MM.1S (cell line): ENCODE results near the gene PDGFRB.
A peak's percentile ranks its signal among the peaks of the same experiment; 100 is the strongest.

Experiments
- DNase-seq: peaks from one replicate; pipeline ENCODE4 v3.0.0-alpha.2; 2015
- H2AFZ ChIP-seq: fragments of 300-600 bp; sonication (generic); 2 replicates; pipeline ENCODE4 v1.6.0; 2016; ENCODE audit warnings: antibody characterized with exemption, low read length
- H3F3A ChIP-seq: fragments of 300-600 bp; sonication (generic); 2 replicates; pipeline ENCODE4 v1.6.1; 2016; ENCODE audit warnings: mild to moderate bottlenecking, antibody characterized with exemption, low read length, moderate library complexity, mixed read lengths; ENCODE audit not compliant: insufficient read depth
- H3K27ac ChIP-seq: fragments of 300-600 bp; sonication (generic); 2 replicates; pipeline ENCODE4 v1.5.1; 2016; ENCODE audit warnings: mild to moderate bottlenecking, low read length
- H3K27me3 ChIP-seq: fragments of 300-600 bp; sonication (generic); replicated peaks from 2 replicates; pipeline ENCODE4 v1.6.0; 2016; ENCODE audit warnings: low read length; ENCODE audit not compliant: insufficient read depth
- H3K36me3 ChIP-seq: fragments of 300-600 bp; sonication (generic); replicated peaks from 2 replicates; pipeline ENCODE4 v1.6.1; 2016; ENCODE audit warnings: mild to moderate bottlenecking, low read length, mixed read lengths; ENCODE audit not compliant: insufficient read depth
- H3K4me1 ChIP-seq: fragments of 300-600 bp; sonication (generic); 2 replicates; pipeline ENCODE4 v1.6.1; 2016; ENCODE audit warnings: low read length, mixed read lengths
- H3K4me2 ChIP-seq: fragments of 300-600 bp; sonication (generic); 2 replicates; pipeline ENCODE4 v1.6.0; 2016; ENCODE audit warnings: low read depth, low read length
- H3K4me3 ChIP-seq: fragments of 300-600 bp; sonication (generic); 2 replicates; pipeline ENCODE4 v1.5.1; 2016; ENCODE audit warnings: low read length, mixed read lengths
- H3K79me2 ChIP-seq: fragments of 300-600 bp; sonication (generic); 2 replicates; pipeline ENCODE4 v1.6.1; 2016; ENCODE audit warnings: mixed run types, low read length, mixed read lengths
- H3K9ac ChIP-seq: fragments of 300-600 bp; sonication (generic); 2 replicates; pipeline ENCODE4 v1.6.1; 2016; ENCODE audit warnings: low read length, mixed read lengths
- H3K9me2 ChIP-seq: fragments of 300-600 bp; sonication (generic); replicated peaks from 2 replicates; pipeline ENCODE4 v1.6.1; 2016; ENCODE audit warnings: mild to moderate bottlenecking, low read length, mixed read lengths; ENCODE audit not compliant: insufficient read depth
- H3K9me3 ChIP-seq: fragments of 300-600 bp; sonication (generic); replicated peaks from 2 replicates; pipeline ENCODE4 v1.6.1; 2016; ENCODE audit warnings: mild to moderate bottlenecking, low read length, mixed read lengths; ENCODE audit not compliant: insufficient read depth
- H4K20me1 ChIP-seq: fragments of 300-600 bp; sonication (generic); 2 replicates; pipeline ENCODE4 v1.6.1; 2016; ENCODE audit warnings: mild to moderate bottlenecking, low read length, moderate library complexity, mixed read lengths; ENCODE audit not compliant: insufficient read depth
- CTCF ChIP-seq: fragments of 300-600 bp; sonication (generic); IDR thresholded peaks from 2 replicates; pipeline ENCODE4 v1.5.1; 2016; ENCODE audit warnings: antibody characterized with exemption, low read length, mixed read lengths
- EZH2 ChIP-seq: fragments of 300-600 bp; sonication (generic); optimal IDR thresholded peaks from 2 replicates; pipeline ENCODE3; 2017; ENCODE audit warnings: low read depth, mild to moderate bottlenecking, antibody characterized with exemption, low read length, mixed read lengths
- EZH2phosphoT487 ChIP-seq: fragments of 300-600 bp; sonication (generic); IDR thresholded peaks from 2 replicates; pipeline ENCODE4 v1.6.1; 2018; ENCODE audit warnings: antibody characterized with exemption, low read length

The PDGFRB gene

GRCh38 chr5:150155258-150156026 is at the start of gene PDGFRB:
Gene PDGFRB, minus strand, starts transcription at chr5:150155845. Its CDS starts 18,798 bp downstream, at chr5:150137047.
- H3K27ac ChIP-seq: no peak within 1 kb of the TSS
- H3K4me1 ChIP-seq: no peaks in the 10 kb centered on the region
- DNase-seq: peak; percentile 24
- H4K20me1 ChIP-seq: no peaks in the 10 kb centered on the region
- peak within 1 kb of the TSS; percentile 53; the same call in 1 of the 2 replicates for H3K9ac ChIP-seq
- H3F3A ChIP-seq: no peaks in the 10 kb centered on the region
- H3K9me2 ChIP-seq: no peaks in the 10 kb centered on the region
- H3K9me3 ChIP-seq: no peaks in the 10 kb centered on the region
- no peaks in the 10 kb centered on the region for H3K27me3 ChIP-seq
- no peaks in the 10 kb centered on the region for H3K36me3 ChIP-seq
- H3K4me3 ChIP-seq: peak within 1 kb of the TSS; percentile 69
- no peak for TF ChIP-seq EZH2
- peak within 1 kb of the TSS; percentile 88 for H3K4me2 ChIP-seq
- H2AFZ ChIP-seq: peak within 1 kb of the TSS; percentile 72
- no peaks in the 10 kb centered on the region for H3K79me2 ChIP-seq

- no peak for DNase-seq
- no peaks in the 10 kb centered on the region for H3K79me2 ChIP-seq
- no peak overlapping the region for H3K27ac ChIP-seq
- no peaks in the 10 kb centered on the region for H3K9me3 ChIP-seq
- H3K4me3 ChIP-seq: no peak overlapping the region
- H4K20me1 ChIP-seq: no peaks in the 10 kb centered on the region
- H3K36me3 ChIP-seq: no peaks in the 10 kb centered on the region
- no peak overlapping the region for H3K9ac ChIP-seq
- no peaks in the 10 kb centered on the region for H3K9me2 ChIP-seq
- no peaks in the 10 kb centered on the region for H3F3A ChIP-seq
- no peaks in the 10 kb centered on the region for H3K4me1 ChIP-seq
- H3K4me2 ChIP-seq: no peak overlapping the region
- H2AFZ ChIP-seq: no peak overlapping the region
- peaks cover 17% of the 10 kb centered on the region for H3K27me3 ChIP-seq
- no peak for TF ChIP-seq CTCF
- no peak for TF ChIP-seq EZH2phosphoT487
- no peak for TF ChIP-seq EZH2
Observed at GRCh38 chr5:150204590-150204960, 48.9 kb upstream of the PDGFRB start.

GRCh38 chr5:150203832-150204589 is 48.4 kb upstream of the PDGFRB start:
- Histone ChIP-seq H3K27me3 (peaks cover 15% of the 10 kb centered on the region), H3K9me2 (no peaks in the 10 kb centered on the region), H3K27ac (no peak overlapping the region), H4K20me1 (no peaks in the 10 kb centered on the region), H3K9me3 (no peaks in the 10 kb centered on the region), H3K4me1 (no peaks in the 10 kb centered on the region), H3K9ac (no peak overlapping the region), H3F3A (no peaks in the 10 kb centered on the region), H3K4me3 (no peak overlapping the region), H3K4me2 (no peak overlapping the region), H2AFZ (no peak overlapping the region), H3K79me2 (no peaks in the 10 kb centered on the region), H3K36me3 (no peaks in the 10 kb centered on the region)
- DNase-seq: no peak
- TF ChIP-seq EZH2: no peak
- no peak for TF ChIP-seq CTCF
- no peak for TF ChIP-seq EZH2phosphoT487
